Right atrium auricular region (tissue), 2 donors: ENCODE measurements around the gene ADGRL3. TPM values are rescaled to one million over a fixed set of nuclear protein-coding genes. Genes with fewer than 3 reads are reported as not detected.
"Not testable (repeated sequence)": the region's sequence is repeated elsewhere in the genome, so short reads cannot be mapped to it uniquely, and the experiment has no call there.

Experiments
- DNase-seq: peaks from one replicate; pipeline ENCODE4 v3.0.0-alpha.2; 2019; ENCODE audit warnings: low spot score
- H3K27ac ChIP-seq, 2 donors: fragments of 200-600 bp; sonication (generic); 1 replicate in 1 of 2; 2 replicates in 1 of 2; pipeline ENCODE4 v1.5.1; 2016 to 2019
- H3K27me3 ChIP-seq, 2 donors: fragments of 200-600 bp; sonication (generic); one replicate each; pipeline versions ENCODE4 v1.5.1 to v1.6.0; 2017 to 2019
- H3K36me3 ChIP-seq: fragments of 200-600 bp; sonication (generic); one replicate; pipeline ENCODE4 v1.5.1; 2016
- H3K4me1 ChIP-seq, 2 donors: fragments of 200-600 bp; sonication (generic); one replicate each; pipeline versions ENCODE4 v1.5.1 to v1.6.0; 2017 to 2019
- H3K4me3 ChIP-seq, 2 donors: fragments of 200-600 bp; sonication (generic); 1 replicate in 1 of 2; 2 replicates in 1 of 2; pipeline ENCODE4 v1.5.1; 2017 to 2019; ENCODE audit warnings: mild to moderate bottlenecking in 1 of 2, moderate library complexity in 1 of 2
- H3K9me3 ChIP-seq, 2 donors: fragments of 200-600 bp; sonication (generic); one replicate each; pipeline ENCODE4 v1.5.1; 2019
- total RNA-seq, 2 donors: library from RNA; depleted of rRNA; stranded (reverse); fragments of >200 nt; gene quantifications; one replicate each; pipeline ENCODE4 v1.1.0, GENCODE V29; 2016
- TF ChIP-seq, protein P1 (sequence below), 2 donors: fragments of 200-600 bp; sonication (generic); IDR thresholded peaks; one replicate each; pipeline ENCODE4 v1.5.1; 2019; ENCODE audit warnings: antibody characterized with exemption in 2 of 2

ADGRL3 gene
- total RNA-seq, 2 donors from 2014 or later = 0.86 to 1.9 TPM

GRCh38 chr4:61201961-61202637, 2.0 kb downstream of the ADGRL3 start:
- H3K27me3 ChIP-seq = peaks cover 0 to 10% of the 10 kb centered on the region in 2 donors

DNA sequence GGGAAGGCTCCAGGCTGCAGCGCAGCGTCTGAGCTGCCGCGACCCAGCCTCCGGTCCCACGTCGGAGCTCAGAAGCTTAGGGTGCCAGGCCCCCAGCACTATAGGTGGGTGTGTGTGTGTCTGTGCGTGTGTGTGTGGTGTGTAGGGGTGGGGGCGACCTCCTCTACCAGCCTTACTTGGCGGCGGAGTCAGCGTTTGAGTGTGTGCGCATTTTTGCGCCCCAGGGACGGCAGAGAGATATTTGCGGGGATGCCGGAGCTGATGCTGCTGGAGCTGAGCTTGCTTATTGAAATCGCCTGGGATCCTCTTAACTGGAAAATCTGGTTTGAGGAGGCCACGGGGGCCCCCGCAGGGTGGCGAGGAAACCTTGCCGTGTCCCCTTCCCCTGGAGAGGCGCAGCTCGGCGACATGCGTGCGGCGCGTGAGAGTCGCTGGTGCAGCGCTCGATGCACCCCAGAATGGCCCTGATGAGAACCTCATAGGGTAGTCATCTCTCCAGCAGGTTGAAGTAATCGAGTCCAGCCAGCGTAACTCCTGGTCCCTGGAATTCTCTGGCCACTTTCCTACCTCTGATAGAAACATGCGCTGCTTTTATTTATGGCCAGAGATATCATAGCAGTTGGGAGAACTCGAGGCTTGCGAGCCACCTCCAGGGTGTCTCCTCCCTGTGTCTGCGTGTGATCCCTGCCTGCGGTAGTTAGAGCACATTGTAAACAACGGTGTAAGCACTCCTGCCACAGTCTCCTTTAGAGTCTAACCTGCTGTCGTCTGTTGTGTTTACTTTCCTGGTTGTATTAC, 2.7 kb downstream of the ADGRL3 start:
- H3K4me3 ChIP-seq = peak overlapping the region; percentile 46 to 59
- no peaks in the 10 kb centered on the region for H3K36me3 ChIP-seq
- H3K4me1 ChIP-seq = peaks cover 0 to 18% of the 10 kb centered on the region in 2 donors
- no peaks in the 10 kb centered on the region for H3K9me3 ChIP-seq
- H3K27ac ChIP-seq = peak overlapping the region in 1 of 2 donors; percentile 6
- H3K27me3 ChIP-seq = peaks cover 0 to 10% of the 10 kb centered on the region in 2 donors
- TF ChIP-seq, protein P1, sequence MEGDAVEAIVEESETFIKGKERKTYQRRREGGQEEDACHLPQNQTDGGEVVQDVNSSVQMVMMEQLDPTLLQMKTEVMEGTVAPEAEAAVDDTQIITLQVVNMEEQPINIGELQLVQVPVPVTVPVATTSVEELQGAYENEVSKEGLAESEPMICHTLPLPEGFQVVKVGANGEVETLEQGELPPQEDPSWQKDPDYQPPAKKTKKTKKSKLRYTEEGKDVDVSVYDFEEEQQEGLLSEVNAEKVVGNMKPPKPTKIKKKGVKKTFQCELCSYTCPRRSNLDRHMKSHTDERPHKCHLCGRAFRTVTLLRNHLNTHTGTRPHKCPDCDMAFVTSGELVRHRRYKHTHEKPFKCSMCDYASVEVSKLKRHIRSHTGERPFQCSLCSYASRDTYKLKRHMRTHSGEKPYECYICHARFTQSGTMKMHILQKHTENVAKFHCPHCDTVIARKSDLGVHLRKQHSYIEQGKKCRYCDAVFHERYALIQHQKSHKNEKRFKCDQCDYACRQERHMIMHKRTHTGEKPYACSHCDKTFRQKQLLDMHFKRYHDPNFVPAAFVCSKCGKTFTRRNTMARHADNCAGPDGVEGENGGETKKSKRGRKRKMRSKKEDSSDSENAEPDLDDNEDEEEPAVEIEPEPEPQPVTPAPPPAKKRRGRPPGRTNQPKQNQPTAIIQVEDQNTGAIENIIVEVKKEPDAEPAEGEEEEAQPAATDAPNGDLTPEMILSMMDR (IDR thresholded peaks at IDR 0.05) = no peak
- no peak for DNase-seq

More at GRCh38 chr4:61201961-61202637, 2.0 kb downstream of the ADGRL3 start:
- Histone ChIP-seq H3K36me3 (no peaks in the 10 kb centered on the region), H3K9me3 (no peaks in the 10 kb centered on the region), H3K27ac (peak overlapping the region in 1 of 2 donors; percentile 6), H3K4me3 (peak overlapping the region; percentile 46 to 59), H3K4me1 (peaks cover 0 to 18% of the 10 kb centered on the region in 2 donors)
- DNase-seq = no peak
- TF ChIP-seq, protein P1 (IDR thresholded peaks at IDR 0.05) = no peak

- H3K27ac ChIP-seq = no peak overlapping the region
- peaks cover 0 to 18% of the 10 kb centered on the region in 2 donors for H3K4me1 ChIP-seq
- peaks cover 0 to 10% of the 10 kb centered on the region in 2 donors for H3K27me3 ChIP-seq
Measured at GRCh38 chr4:61203436-61203790, 3.3 kb downstream of the ADGRL3 start.

GRCh38 chr4:61204353-61205060, 4.4 kb downstream of the ADGRL3 start:
- Histone ChIP-seq H3K4me1 (peaks cover 0 to 18% of the 10 kb centered on the region in 2 donors), H3K4me3 (no peak overlapping the region), H3K27me3 (peaks cover 0 to 10% of the 10 kb centered on the region in 2 donors), H3K9me3 (no peaks in the 10 kb centered on the region), H3K27ac (no peak overlapping the region), H3K36me3 (no peaks in the 10 kb centered on the region)
- TF ChIP-seq, protein P1 (IDR thresholded peaks at IDR 0.05) = no peak
- no peak for DNase-seq

More at GRCh38 chr4:61203436-61203790, 3.3 kb downstream of the ADGRL3 start:
- H3K36me3 ChIP-seq = no peaks in the 10 kb centered on the region
- TF ChIP-seq, protein P1 (IDR thresholded peaks at IDR 0.05) = no peak
- H3K4me3 ChIP-seq = peak overlapping the region; percentile 46 to 59
- no peak for DNase-seq
- no peaks in the 10 kb centered on the region for H3K9me3 ChIP-seq

DNA sequence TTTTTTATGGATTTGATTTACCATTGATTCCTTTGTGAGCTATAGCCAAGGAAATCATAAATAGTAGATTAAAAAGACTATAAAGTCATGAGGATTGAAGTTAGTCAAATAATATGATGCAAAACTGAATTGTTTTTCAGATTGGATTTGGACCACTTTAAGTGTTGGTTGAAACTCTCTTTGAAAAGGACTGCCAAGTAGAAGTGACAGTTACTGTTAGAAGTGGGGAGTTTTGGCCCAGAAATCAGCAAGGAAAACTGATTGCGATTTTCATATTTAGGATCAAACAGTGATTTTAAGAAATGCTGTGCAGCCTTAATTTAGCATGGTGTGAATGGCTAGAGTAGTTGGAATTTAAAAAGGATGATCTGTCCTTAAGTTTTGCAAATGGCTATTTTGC, 4.9 kb downstream of the ADGRL3 start:
- TF ChIP-seq, protein P1 (IDR thresholded peaks at IDR 0.05) = no peak
- Histone ChIP-seq H3K9me3 (no peaks in the 10 kb centered on the region), H3K36me3 (no peaks in the 10 kb centered on the region), H3K27me3 (peaks cover 0 to 10% of the 10 kb centered on the region in 2 donors), H3K4me3 (no peak overlapping the region), H3K4me1 (peaks cover 0 to 18% of the 10 kb centered on the region in 2 donors), H3K27ac (no peak overlapping the region)
- DNase-seq = no peak

GRCh38 chr4:61207156-61207555, 7.0 kb downstream of the ADGRL3 start:
- DNase-seq, H3K36me3 ChIP-seq, H3K9me3 ChIP-seq, H3K4me1 ChIP-seq, H3K27ac ChIP-seq, H3K4me3 ChIP-seq, H3K27me3 ChIP-seq: not testable (repeated sequence)
